HG03097 (cell line): Measurements from ENCODE around the gene SYNC.

Experiments used
- ATAC-seq: cut with Tn5 transposase; IDR thresholded peaks from one replicate; pipeline ENCODE4 v1.9.1; 2021; ENCODE audit not compliant: unreplicated experiment, low FRiP score

SYNC gene

DNA sequence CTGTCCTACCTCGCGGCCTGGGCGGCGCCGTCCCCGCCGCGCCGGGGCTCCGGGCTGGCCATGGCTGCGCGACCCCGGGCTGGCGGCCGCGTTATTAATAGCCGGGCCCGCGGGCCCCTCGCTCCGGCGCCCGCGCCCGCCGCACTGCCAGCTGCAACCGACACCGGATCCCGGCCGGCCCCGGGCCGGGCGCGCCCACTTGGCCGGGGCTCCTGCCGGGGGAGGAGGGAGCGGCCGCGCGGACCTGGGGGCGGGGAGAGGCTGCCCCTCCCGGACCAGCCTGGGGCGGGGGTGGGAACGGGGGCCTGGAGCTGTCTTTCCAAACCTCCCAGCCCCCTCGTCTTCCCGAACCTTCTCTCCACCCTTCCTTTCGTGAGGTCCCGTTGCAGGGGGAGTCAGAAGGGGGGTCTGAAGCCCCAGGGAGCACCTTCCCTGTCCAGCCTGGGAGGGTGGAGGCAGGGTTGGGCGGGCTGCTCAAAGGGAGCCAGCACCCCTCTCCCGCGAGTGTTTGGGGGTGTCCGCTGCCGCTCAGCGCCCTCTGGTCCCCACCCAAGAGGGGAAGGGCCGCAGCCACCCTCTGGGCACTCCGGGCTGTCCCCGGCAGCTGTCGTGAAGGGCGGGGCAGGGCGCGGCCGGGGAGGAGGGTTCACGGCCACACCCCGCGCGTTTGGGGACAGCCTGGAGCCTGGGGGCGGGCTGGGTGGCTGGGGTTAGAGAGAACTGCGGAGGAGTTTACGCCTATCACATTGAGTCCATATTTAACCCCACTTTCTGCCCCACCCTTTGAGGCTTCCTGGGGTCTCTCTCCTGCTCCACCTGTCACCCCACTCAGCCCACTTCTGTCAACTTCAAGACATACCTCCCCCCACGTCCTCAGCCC, at the start of gene SYNC:
Gene SYNC (minus strand): TSS at position 172 of the 880 bp plus-strand sequence. CDS start 110 bp downstream, at position 62.
- no peak for ATAC-seq

DNA sequence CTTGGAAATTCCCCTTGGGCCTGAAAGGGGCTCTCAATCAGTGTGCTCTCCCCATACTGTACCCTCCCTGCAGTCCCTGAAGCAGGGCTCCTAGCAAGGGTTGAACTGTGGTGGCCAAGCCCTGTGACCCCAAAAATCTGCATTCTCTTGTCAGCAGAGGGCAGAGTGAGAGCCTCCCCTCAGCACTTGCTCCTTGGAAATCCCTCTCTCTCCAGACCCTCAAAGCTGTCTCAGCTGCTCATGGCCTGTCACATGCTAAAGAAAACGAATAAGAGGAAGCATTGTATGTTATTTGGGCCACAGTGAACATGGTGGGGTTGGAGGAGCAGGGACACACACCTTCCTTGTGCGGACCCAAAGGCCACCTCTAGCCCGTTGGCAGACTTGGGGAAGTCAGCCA, 47.2 kb upstream of the SYNC start:
- no peak for ATAC-seq

DNA sequence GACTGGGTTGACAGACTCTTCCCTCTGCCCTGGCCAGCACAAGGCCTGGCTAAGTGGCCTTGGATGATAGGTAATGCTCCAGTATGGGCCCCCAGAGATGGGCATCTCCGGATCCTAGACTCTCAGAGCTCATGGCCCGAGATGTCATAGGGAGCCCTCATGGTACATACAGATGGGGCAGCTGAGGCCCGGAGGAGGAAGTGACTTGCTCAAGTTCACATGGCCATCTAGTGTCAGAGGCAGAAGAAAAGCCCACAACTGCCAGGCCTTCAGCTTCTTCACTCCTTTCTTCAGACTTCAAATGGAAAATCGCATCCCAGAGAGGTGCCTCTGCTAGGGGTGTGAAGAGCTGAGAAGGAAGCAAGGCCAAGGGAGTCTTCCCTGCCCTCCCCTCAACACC, 46.8 kb upstream of the SYNC start:
- no peak for ATAC-seq

DNA sequence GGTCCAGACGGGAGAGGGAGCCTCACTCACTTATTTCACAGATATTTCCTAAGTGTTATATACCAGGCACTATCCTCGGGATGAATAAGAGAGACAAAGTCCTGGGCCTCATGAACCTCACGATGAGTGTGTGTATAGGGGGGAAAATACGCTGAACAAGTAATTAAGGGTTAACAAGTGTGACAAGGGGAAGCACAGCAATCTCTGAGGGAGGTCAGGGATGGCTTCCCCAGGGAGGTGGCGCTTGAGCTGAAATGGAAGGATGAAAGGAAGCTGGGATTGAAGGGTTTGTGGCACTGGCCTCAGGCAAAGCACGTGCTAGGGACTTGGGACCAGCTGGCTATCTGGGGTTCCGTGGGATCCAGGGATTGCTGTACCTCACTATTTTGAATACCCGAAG, 46.4 kb upstream of the SYNC start:
- no peak for ATAC-seq

DNA sequence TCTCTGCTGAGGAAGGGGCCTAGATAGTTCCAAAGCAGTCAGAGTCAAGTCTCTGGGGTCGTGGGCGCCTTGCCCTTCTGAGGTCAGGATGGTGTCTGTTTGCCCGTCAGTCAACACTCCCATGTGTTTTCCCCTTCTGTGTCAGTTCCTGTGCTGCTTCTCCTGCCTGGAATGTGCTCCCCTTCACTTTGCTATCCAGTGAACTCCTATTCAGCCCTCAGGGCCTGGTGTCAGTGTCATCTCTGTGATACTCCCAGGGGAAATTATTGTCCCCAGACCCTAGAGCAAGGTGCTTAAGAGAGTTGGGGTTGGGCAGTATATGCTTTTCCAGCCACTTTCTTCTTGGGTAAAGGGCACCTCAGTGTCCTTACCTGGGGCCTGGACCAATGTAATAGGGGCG, 45.8 kb upstream of the SYNC start:
- no peak for ATAC-seq

DNA sequence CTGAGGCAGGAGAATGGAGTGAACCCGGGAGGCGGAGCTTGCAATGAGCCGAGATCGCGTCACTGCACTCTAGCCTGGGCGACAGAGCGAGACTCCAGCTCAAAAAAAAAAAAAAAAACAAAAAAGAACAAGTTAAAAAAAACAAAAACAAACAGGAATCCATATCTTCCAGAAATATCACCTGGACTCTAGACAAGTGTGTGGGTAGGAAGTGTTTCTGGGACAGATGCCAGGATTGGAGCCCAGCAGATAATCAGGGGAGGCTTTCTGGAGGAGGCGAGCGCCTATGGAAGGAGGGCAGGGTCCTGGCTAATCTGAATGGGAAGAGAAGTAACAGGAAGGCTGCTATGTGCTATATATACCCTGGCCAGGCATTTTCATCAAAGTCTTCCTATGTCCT, 43.6 kb upstream of the SYNC start:
- no peak for ATAC-seq

DNA sequence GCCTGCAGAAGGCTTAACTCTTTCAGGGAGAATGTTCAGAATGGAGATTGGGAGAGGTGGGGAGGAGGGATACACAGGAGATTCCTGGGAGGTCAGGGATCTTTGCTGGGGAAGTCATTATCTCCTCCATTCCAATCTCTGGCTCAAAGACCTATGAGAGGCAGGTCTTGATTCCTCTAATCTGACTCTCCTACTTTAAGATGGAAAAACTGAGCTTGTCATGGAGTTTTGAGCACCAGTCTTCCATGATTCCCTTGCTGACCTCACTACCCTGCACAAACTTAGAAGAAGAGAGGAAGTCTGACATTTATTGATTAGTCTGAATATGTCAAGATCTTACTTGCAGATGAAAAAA, 41.5 kb upstream of the SYNC start:
- no peak for ATAC-seq

DNA sequence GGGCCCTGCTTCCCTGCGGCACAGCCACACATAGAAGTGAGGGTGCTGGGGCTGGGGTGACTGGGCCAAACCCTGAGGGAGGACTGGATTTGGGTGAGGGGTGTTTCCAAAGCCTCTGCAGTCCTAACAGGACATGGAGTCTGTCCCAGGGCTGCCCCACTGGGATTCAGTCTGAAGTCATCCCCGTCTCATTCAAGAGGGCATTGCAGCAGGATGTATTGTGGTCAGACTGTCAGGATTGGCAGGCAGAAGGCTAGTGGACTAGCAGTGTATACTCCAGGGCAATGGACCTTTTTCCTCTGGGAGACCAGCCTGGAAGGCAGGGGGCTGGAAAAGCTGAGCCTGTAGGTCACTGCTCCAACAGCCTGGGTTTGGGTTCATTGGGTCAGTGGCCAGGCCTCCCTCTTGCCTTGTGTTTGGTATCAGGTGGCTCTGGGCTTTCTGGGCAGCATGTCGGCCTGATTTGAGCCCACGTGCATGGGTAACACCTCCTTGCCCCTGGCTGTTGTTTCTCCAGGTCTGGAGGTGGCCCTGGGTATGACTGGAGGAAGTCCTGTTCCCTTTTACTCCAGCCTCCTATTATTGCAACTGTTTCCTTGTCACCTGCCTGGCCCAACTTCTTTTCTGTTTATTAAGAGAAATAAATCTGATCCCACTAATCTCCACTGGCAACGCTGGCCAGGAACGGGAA, 41.0 kb upstream of the SYNC start:
- no peak for ATAC-seq

DNA sequence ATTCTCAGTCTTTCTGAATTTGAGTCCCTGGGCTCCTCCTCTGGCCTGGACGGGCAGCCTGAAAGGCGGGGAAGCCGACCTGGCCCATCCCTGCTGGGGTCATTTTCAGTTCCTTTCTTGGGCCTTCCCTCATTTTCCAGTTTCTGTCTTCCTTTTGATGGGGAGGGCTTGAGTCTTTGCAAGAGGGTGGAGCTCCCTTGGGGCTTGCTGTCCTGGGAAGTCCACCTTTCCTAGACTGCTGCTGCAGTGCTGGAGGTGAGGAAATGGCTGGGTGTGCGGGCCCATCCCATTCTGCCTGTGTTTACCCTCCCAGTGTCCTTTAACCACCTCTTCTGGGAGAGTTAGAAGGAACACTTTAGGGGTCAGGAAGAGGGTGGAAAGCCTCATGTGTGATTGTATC, 40.4 kb upstream of the SYNC start:
- no peak for ATAC-seq

DNA sequence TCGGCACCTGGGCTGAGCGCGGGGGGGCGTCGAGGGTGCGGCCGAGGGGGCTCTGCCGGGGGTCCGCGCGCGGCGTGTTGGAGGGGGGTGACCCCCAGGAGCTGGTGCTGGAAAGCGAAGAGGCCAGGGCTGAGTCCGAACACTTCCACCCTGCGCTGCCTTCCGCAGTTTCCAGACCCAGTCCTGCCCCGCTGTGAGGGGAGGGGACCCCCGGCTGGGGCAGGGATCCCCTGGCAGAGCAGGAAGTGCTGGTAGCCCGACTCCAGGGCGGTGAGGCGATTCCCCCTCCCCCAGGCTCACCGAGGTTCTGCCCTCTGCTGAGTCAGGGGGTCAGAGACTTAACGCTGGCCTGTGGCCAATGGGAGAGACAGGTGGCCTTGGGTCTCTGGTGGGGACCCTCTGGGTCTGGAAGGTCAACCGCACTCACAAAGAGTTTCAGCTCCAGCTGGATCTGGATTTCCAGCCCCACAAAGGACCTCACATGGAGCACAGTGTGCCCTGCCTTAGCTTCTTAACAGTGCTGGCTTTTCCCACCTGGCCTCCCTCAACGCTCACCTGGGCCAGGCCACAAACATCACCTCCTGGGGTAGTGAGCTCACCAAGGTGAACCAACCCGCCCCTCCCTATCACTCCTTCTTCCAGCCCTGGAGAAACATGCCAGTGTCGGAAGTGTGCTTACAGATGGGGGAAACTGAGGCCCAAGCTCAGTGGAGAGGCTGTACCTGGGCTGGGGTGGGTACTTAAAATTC, 39.8 kb upstream of the SYNC start:
- ATAC-seq = no peak

DNA sequence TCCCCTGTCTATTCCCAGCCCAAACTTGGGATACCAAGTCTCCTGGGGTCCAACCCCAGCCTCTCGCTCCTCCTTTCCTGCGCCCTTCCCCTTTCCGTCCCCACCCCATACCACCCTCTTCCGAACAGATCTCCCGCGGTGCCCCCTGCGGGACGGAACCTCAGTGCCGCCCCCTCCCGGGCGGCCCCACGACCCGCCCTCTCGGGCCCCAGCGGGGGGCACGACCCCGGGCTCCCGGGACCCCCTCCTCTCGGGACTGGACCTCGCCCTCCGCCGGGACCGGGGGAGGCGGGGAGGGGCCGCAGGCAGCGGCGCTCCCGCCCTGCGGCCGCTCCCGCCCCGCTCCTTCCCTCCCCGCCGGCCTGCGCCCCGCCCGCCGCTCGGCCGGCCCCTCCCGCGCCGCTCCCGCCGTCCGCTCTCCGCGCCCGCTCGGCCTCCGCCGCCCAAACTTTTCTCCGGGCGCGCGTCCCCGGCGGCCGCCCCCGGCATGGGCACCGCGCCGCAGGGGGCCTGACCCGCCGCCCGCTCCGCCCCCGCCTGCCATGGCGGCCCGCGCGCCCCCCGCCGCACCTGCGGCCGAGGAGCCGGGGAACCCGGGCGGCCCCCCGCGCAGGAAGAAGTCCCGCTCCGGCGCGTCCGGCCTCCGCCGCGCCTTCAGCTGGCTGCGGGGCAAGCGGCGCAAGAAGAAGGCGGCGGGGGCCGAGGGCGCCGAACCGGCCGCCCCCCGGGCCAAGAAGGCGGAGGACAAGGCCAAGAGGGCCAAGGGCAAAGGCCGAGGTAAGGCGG, 39.0 kb upstream of the SYNC start:
- no peak for ATAC-seq

DNA sequence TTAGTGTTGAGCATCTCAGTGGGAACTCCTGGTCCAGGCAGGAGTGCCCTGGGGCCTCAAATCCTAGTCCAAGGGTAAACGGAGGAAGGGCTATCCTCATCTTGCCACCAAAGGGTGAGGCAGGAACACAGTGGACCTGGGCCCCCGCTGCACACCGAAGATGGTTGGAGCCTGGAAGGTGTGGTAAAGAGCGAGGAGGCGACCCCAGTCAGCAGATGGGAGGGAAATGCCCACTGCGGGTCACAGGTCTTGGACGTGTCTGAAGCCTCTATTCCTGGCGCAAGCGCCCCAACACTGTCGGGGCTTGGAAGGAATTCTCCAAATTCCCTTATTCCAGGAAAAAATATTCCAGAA, 38.5 kb upstream of the SYNC start:
- no peak for ATAC-seq

DNA sequence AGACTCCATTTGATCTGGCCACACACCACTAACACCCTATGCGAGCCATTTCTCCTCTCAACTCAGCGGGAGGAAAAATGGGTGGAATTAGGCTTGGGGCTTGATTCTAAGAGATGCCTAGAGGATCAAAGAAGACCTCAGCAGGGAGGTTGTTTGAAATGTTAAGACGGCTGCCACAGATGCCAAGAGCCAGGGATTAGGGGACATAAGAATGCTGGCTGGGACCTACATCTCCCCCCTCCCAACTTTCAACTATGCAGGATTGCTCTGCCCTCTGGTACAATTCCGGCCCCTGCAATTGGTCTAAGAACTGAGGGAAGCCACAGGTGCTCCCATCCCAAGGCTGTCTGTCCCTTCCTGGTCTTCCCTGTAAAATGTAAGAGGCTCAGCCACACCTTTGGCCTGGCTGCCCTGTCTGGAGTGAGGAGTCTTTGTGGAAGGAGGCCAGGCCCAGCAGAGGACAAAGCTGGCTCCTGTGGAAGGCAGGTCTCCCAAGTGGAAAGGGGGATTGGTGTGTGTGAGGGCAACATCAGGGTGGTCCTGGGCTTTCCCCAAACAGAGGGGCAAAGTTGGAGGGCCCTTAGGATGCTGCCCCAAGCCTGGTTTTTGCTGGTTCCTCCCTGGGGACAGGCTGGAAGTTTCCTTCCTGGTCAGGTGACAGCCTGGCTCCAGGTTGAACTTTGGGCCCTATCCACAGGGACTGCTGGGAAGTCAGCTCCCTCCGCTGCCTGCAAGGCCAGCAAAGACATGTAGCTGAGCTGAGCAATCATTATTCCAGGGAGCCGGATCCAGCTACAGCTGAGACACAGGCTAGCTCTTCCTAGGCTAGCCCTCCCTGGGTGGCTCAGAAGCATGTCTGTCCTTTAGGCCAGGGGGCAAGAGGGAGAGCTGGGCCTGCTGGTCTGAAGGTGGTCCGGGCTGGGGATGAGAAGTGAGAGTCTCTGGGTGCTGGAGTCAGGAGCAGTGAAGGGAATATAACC, 34.5 kb upstream of the SYNC start:
- no peak for ATAC-seq

DNA sequence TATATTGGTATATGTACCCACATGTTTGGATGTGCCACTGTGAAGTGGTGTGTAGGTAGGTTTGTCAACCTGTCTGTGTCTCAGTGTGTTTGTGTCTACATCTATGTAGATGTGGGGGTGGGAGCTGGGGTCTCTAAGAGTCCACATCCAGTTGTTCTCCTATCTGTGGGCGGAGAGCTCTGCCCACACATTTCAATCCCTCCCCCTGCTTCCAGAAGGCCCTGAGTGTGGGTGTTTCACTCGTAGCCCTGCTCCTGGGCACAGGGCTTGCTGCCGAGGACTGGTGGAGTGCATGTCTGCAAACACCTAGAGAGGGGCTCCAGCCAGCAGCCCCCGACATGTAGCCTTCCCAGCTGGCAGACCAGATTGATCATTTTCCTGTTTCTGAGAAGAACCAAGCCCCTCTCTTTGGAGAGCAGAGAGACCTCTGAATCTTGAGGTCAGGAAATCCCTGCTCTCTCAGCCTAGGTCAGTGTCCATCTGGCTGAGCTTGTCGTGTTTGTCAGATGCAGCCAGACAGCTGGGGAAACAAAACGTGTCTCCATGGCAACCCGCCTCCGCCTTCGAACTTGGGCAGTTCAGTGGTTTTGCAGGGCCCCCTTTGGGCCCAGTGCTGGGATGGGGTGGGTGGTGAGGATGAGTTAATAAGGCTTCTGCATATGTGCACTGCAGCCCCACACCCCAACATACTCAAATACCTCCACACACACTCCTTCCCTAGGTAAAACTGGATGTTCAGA, 31.2 kb upstream of the SYNC start:
- no peak for ATAC-seq

DNA sequence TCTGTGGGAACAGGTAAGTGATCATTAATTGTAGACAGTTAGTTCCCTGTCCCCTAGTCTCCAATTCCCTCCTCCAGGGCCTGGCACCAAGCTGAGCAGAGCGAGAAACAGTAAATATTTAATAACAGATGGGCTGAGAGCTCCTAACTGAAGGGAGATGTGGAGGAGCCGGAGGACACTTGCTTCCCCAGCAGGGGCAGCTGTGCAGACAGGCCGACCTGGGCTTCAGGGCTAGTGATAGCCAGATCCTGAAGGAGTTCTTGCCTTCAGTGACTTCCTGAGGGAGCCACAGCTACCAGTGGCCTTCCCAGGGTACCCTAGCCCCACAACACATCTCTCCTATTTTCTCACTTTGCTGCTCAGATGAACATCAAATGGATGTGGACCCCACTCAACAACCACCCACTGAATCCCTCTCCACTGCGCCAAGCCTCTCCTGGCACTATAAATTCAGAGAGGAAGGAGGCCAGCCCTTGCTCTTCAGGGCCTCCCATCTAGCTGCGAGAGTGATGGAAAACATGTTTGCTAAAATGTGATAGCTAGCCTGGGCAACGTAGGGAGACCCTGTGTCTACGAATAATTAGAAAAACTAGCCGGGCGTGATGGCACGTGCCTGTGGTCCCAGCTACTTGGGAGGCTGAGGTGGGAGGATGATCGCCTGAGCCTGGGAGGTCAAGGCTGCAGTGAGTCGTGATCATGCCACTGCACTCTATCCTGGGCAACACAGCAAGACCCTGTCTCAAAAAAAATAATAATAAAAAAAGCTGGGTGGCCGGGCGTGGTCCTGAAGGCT, 26.9 kb upstream of the SYNC start:
- no peak for ATAC-seq

DNA sequence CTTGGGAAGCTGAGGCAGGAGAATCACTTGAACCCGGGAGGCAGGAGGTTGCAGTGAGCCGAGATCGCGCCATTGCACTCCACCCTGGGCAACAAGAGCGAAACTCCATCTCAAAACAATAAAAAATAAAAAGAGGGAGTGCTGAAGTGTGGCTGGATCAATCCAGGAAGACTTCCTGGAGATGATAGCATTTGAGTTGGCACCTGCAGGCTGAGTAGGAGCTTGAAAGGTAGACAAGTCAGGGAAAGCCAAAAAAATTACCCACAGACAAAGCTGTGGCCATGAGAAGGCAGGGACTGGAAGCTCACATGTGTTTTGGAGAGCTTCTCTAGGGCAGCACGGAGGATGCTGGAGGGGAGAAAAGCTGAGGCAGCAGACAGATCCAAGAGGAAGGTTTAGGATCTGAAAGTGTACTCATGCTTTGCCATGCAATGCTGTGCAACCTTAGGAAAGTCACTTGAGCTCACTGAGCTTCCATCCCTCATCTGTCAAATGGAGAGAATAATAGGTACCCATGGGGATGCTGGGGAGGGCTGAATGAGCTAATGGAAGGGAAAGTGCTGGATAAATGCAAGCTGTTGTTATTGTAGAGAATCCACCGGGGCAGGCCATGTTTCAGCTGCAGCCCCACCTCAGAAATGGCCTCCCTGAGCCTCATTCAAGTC, 26.0 kb upstream of the SYNC start:
- no peak for ATAC-seq

DNA sequence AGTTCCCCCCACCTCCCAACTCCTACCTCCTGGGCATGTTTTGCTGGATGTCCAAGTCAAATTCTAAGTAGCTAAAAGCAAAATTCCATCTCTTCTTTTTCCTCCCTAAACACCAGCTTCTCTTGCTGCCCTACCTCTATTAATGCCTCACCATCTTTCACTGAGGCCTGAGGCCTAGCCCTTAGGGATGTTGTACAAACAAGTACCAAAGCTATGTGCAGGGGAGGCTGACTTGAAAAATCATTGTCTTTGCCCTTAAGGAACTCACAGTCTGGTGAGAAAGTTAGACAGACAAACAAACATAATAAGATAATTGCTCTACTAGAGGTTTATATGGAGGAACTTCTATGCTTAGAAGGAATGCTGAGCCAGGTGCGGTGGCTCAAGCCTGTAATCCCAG, 25.3 kb upstream of the SYNC start:
- ATAC-seq = no peak

DNA sequence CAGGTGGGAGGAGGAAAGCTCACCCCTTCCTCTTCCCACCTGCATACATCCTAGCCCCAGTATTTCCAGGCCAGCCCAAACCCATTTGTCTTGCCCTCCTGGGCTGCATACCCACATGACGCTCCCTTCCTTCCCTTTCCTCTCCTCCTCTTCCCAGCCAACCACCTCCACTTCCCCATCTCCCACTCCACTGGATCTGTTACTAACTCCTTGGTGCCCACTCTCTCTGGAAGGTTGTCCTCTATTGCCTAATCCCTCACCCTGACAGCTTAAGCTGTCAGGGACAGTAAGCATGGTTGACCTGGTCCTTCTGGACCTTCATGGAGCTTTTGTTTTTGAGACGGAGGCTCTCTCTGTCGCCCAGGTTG, 23.0 kb upstream of the SYNC start:
- no peak for ATAC-seq
